T-helper 2 cell (primary cell): ENCODE results near the gene C2orf74.
"Not testable (repeated sequence)": the region's sequence is repeated elsewhere in the genome, so short reads cannot be mapped to it uniquely, and the experiment has no call there.

ENCODE experiments used
- DNase-seq, 5 experiments: peaks; one replicate each; pipeline versions ENCODE4 v3.0.0 to v3.0.0-alpha.2; 2012 to 2022

The C2orf74 gene

DNA sequence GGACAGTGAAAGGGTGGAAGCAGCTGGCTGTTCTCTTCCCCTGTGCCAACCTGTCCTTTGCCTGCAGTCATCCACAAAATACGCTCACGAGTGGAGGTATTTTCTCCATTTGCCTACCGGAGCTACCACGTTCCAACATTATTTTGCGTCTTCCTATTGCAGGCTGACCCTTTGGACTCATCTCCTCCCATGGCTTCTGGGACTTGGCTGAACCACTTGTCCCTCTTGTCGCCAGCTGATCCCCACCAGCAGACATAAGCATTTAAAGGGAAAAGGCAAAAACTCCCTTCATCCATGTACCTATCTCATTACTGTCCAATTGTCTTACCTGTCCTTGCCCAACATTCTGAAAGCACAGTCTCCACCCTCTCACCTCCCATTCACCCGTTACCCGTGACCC is 13.0 kb downstream of the C2orf74 start:
- no peak for DNase-seq

DNA sequence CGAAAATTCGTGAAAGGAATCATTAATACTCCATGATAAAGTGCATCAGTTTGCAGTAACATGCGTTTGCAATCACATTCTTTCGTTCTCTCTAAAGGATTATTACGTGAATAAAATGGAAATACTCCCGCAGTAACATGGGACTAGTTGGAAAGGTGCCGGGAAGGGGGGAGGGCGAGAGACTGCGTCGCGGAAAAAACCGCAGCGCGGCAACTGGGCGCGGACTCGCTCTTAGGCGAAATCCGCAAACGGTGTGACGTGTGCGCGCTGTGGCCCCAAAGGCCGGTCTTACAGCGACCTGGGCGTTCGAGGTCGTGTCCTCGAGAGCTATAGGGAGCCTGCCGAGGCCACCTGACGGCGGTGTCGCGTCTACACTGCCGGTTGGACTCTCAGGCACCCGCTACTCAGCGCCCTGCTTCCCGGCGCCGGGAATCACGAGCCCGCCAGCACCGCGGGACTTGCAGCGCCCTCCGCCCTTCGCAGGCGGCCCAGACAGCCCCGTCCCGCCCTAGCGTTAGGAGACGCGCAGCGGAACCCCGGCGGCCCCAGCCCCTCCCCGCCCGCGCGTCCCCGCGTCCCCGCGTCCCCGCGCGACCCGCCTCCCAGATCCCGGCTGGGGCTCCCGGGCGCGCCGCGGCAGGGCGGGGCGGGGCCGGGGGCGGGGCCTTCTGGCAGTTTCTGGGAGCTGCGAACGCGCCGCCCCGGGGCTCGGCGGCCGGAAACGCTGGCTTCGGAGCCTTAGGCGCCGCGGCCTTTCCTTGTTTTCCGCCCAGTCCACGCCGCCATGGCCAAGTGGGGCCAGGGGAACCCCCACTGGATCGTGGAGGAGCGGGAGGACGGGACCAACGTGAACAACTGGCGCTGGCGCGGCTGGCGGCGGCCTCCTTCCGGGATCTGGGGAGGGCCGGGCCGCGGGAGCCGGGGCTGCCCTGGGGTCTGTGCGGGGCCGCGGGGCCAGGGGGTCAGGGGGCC is 15.1 kb downstream of the C2orf74 start:
- peak; percentile 90 to 96 (median 91) for DNase-seq

DNA sequence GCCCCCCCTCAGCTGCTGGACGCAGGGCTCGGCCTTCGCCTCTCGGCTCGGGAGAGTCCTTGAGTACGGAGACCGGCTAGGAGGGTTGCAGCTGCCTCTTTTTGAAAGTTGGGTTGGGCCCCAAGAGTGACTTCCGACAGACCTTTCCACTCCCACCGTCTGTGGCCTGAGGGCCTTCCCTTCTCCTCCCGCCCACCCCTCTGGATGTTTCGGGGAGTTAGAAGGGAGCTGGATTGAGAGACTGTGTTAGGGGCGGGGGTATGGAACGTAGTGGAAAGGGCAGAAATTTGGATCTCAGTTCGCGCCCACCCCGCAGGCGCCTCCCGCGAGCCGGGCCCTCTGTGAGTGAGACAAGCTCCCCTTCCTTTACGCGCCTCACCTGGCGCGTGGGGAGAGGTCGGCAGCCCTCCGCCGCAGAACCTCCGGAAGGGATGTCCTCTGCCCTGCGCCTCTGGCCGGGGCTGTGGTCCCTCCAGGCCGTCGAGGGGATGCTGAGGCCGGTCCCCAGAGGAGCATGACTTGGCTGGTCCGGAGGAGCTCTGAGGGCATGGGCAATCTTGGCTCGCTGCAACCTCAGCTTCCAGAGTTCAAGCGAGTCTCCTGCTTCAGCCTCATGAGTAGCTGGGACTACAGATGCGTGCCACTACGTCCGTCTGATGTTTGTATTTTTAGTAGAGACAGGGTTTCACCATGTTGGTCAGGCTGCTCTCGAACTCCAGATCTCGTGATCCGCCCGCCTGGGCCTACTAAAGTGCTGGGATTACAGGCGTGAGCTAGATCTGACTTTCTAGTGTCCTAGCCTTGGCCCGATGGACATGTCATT is 15.9 kb downstream of the C2orf74 start:
- DNase-seq: peak in 3 of 5 experiments; percentile 14 to 55 (median 14)

DNA sequence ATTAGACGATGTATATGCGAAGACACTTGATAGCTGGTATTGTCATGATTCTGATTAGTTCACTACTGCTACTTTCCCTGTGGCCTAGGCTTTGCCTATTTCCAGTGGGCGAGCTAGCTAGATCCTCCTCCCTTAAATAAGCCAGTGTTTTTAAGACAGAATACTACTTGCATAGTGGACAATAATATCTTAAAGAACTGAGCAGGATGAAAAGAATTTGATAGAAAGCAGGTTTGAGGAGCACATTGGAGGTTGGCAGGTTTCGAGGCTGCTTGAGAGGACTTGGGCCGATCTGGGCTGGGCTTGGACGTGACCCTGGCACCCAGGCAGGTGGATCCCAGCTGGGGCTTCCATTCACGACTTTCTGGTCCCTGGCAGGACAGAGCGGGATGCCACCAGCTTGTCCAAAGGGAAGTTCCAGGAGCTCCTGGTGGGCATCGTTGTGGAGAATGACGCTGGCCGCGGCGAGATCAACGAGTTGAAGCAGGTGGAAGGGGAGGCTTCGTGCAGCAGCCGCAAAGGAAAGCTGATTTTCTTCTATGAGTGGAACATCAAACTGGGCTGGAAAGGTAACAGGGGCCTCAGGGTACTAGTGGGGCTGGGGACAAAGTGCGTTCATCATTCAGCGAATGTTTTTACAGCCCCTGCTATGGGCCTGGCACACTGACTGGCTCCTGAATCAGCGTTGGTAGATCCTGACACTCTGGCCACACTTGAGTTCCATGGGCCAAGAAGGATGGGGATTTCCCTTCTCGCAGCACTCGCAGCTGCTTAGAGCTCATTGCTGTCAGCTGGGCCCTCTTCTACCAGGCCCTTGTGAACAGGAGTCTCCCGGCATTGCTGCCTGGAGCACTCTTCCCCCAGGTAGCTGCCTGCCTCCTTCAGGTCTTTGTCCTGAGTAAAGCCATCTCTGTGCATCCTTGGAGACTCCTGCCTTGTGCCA is 16.9 kb downstream of the C2orf74 start:
- DNase-seq: peak in 1 of 5 experiments; percentile 40

DNA sequence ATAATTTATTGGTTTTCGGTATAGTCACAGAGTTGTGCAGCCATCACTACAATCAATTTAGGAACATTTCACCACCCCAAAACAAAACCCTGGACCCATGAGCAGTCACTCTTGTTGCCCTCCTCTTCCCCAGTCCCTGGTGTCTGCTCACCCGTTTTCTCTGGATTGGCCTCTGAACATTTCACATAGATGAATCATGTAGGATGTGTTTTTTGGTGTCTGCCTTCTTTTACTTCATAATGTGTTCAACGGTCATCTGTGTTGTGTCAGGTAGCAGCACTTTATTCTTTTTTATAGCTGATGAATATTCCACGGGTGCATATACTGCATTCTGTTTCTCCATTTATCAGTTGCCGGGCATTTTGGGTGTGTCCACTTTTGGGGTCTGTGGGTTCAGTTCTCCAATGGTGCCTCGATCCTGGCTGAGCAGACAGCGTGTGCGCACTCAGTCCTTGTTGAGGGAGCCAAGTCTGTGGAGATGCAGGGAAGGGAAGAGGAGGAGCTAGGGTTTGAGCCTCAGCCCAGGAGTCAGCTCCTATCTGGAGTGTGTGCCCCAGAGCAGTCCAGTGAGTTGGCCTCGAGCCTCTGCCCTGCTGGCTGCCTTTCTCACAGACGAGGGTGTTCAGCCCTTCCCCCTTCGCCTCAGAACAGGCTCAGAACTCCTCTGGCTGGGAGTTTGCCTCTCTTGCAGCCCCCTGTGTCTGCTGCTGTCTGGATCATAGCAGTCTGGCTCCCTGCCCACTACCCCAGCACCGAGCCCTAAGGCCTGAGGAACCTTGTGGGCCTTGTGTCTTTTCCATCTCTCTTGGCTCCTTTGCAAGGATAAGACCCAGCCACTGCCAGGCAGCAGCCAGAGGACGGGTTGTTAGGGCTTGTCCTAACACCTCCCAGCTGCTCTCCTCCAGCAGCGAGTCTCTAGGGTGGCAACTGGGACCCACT is 18.0 kb downstream of the C2orf74 start:
- no peak for DNase-seq

DNA sequence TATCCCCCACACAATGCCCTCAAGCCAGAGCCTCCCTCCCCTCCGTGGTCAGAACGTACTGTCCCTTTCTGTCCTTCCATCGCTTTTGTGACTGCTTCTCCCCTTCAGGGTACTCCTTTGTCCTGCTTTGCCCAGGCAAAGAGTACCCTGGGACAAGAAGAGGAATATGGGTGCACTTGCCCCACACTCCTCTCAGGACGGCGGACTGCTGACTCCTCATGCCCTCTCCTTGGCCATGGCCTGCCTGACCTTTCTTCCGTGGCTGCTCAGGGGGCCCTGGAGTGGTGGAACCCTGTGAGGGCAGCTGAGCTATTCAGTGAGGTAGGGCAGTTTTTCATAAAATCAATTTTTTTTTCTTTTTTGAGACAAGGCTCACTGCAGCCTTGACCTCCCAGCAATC is 18.7 kb downstream of the C2orf74 start:
- no peak for DNase-seq

DNA sequence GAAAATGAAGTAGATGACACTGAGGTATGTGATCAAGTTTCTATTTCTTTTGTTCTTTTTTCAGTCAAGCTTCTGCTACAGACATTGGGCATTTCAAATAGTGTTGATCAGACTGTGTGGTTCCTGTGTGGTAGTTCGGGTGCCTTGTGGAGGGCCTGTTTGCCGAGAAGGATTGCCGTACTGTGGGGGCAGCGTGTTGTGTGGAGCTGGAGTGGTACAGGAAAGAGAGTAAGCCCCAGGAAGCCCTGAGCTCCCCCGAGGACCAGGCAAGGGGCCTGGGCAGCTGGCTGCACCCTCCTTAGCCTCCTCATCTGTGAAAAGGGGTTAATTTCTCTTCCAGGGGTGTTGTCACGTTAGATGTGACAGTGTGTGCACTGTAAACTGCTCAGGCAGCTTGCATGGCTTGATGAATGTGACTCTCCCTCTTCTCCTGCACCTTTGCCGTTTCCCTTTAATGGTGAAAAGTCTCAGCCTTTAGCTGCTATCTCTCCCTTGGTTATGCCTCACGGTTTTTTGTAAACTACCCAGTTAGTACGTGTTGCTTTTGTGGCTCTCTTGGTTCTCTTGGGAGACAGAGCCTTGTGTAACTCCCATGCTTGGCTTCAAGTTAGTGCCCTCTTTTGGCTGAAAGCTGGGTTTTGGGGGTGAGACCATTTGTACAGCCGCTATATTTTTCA is 19.5 kb downstream of the C2orf74 start:
- DNase-seq: no peak

DNA sequence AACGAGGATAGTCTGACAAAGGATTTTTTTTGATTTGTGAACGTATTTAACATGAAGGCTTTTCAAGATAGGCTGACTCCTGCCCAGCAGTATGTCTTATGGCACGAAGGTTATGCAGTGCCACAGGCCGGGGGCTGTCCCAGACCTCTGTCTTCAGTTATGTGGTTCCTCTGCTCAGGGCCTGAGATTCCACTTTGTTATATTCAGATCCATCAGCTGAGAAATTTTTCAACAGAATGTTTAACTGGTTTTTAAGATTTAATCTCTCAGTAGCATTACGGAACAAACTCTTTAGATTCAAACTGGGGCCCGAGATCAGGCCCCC is 20.0 kb downstream of the C2orf74 start:
- DNase-seq: no peak

DNA sequence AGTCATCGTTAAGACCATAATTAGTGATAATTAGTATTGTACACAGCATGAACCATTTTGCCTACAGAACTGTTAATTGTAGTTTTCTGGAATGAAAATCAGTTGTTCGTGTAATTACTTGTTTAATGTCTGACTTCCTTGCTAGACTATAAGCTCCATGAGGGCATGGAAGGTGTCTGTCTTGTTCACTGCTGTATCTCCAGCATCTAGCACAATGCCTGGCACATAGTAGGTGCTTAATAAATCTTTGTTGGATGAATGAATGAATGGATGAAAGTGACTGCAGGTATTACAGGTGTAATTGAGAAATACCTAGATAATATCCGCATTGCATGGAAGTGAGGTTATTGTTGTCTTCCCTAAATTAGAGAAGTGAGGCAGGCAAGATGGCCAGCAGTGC is 21.8 kb downstream of the C2orf74 start:
- DNase-seq: no peak

DNA sequence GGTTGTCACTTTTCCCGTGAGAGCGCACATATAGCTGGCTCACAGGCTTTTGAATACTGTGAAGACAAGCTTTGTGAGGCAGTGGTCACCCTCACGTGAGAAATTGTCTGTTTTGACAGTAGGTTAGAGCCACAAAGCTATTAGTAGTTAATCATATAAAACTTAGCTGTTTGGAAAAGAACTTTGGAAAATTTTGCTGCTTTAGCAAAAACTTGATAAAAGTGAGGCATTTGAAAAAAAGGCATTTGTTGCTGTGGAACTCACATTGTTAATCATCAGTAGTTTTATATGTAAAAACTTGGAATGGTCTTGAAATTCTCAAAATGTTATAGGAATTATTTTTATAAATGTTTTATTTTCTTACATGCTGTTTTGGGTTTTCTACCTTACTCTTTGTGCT is 22.3 kb downstream of the C2orf74 start:
- no peak for DNase-seq

DNA sequence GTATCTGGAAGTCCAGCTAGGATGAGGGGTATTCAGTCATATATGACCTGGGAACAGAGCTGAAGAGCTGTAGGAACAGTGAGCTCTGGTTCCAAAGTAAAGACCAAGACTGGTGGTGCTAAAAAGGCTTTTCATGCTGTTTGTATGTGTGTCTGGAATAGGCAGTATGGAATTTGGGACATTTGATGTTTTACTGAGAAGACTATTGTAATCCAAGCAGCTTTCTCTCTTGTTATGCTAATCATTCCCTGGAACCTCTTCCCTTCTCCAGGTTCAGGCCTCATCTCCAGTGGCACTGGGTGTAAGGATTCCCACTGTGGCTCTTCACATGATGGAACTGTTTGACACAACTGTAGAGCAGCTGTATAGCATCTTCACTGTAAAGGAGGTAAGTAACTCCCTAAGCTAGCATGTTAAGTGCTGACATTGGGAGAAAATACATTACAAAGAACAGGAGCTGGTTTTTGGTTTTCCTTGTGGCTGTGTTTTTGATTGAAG is 23.3 kb downstream of the C2orf74 start:
- no peak for DNase-seq

DNA sequence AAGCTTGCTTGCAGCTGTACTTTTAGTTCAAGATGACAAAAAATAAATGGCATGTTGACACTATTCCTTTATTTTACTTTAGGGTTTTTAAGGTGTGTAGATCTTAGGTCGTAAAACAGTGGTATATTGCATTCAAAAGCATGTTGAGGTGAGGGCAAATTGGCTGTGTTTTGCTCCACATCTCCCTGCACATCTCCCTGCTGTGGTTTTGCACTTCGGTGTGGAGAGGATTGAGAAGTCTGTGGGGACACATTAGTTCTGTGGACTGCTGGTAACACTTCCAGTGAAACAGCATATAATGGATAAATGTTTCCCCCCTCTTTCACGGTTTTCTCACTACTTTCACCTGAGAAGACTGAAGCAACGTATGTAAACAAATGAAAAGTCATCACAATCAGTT is 25.1 kb downstream of the C2orf74 start:
- DNase-seq: no peak

DNA sequence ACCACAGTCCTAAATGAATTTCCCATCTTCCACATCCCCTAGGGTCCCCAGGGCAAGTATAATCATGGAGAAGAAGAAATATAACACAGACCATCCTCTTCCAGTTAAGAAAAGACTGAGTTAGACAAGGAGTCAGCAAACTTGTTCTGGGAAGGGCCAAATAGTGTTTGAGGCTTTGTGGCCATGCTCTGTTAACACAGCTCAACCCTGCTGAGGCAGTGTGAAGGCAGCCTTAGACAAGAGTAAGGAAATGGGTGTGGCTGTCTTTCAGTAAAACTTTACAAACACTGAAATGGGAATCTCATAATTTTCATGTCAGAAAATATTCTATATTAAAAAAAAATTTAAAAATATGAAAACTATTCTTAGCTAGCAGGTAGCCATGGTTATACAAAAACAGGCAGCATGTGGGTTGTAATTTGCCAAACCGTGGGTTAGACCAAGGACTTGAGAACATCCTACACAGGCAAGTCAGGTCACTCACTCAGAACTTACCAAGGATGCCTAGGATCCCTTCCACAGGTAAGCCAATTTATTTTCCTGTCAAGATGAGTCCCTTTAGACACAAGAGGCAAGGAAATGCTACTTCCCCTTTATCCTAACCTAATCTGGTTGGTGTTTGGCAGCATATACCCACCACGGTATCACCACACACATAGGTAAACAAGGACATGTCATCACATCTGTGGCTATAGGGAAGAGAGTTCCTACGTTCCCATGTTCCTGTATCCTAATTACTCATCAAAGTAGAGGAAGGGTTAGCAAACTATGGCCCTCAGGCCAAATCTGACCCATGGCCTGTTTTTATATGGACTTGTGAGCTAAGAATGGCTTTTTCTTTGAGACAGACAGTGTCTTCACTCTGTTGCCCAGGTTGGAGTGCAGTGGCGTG is 31.9 kb downstream of the C2orf74 start:
- peak in 1 of 5 experiments; percentile 30 for DNase-seq

DNA sequence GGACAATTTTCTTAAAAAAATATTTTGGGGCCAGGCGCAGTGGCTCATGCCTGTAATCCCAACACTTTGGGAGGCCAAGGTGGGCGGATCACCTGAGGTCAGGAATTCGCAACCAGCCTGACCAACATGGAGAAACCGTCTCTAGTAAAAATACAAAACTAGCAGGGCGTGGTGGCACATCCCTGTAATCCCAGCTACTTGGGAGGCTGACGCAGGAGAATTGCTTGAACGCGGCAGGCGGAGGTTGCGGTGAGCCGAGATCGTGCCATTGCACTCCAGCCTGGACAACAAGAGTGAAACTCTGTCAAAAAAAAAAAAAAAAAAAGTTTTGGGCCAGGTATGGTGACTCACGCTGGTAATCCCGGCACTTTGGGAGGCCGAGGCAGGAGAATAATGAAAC is 32.7 kb downstream of the C2orf74 start:
- not testable (repeated sequence) for DNase-seq

DNA sequence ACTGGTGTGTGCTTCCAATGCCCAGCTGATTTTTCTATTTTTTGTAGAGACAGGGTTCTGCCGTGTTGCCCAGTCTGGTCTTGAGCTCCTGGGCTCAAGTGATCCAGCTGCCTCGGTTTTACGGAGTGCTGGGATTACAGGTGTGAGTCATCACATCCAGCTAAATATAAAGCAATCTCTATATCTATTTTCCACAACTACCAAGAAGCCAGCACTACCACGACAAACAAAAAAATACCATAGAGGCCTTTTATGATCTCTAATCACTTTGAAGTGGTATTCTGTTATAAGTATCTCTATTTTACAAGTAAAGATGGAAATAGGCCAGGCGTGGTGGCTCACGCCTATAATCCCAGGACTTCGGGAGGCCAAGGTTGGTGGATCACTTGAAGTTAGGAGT is 34.7 kb downstream of the C2orf74 start:
- no peak for DNase-seq

DNA sequence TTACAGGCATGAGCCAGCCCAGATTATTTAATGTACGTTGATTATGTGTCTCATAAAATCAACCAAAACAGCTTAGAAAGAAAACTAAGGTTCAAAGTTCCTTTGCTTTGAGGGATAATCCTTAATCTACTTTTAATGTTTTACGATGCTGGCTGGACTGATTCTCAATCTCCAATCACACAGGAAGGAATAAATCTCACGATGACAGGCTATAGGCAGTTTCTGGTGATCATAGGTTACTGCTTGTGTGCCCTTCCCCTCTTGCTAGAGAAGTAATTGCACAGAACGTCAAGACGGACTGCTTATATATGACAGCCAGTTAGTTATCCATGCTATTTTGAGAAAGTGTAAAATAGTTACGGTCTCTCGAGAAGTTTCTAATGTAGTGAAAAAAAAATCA is 43.1 kb downstream of the C2orf74 start:
- DNase-seq: no peak

DNA sequence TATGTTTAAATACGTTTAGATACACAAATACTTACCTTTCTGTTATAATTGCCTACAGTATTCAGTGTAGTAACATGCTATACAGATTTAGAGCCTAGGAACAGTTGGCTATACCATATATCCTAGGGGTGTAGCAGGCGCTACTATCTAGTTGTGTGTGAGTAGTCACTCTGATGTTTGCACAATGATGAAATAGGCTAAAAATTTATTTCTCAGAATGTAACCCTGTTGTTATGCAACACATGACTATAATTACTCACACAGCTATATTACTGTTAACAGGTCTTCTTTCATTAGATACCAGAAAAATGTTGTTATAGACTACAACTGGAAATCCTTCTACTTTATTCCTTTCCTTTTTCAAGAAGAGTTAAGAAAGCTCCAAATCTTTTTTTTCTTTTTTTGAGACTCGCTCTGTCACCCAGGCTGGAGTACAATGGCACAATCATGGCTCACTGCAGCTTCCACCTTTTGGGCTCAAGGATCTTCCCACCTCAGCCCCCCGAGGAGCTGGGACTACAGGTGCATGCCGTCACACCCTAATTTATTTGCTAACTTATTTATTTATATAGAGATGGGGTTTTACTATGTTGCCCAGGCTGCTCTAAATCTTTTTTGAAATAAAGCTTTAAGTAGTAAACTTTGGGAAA is 48.5 kb downstream of the C2orf74 start:
- no peak for DNase-seq

DNA sequence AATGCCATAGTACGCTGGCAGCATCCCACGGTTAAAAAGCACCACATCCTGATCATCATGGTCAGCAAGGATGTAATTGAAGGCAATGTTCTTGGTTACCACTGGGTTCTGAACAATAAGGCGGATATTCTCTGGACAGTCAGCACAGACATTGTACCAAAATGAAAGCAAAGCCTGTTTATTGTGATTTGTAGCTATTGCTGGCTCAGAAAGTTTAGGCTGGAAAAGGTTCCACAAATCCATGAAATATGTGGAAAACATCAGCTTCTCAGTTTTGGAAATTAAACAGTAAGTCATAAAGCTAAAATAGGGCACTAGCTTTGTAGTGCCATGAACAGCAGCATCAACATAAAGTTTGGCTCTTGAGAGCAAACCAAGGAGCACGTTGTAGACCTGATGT is 52.2 kb downstream of the C2orf74 start:
- DNase-seq: no peak
